ENCODE results near the gene LUZP2.

LUZP2 gene

DNA sequence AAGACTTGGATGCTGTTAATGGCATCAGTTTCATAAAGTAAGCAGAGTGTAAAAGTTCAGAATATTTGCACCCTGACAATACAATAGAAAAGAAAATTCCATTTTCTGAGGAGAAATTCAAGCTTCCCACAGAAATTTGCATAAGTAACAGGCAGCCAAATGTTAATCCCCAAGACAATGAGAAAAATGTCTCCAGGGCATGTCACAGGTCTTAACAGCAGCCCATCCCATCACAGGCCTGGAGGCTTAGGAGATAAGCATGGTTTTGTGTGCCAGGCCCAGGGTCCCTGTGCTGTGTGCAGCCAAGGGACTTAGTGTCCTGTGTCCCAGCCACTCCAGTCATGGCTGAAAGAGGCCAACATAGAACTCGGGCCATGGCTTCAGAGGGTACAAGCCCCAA is 347.6 kb downstream of the LUZP2 start:
- H3K4me3 ChIP-seq (ENCODE audit: control insufficient read depth, low read depth, low read length), result no peak overlapping the region
- TF ChIP-seq CTCF (IDR thresholded peaks at IDR 0.05; ENCODE audit: control insufficient read depth, insufficient read depth, low read depth, low read length, missing control alignments), result no peak
- DNase-seq (ENCODE audit: low read depth), result no peak

DNA sequence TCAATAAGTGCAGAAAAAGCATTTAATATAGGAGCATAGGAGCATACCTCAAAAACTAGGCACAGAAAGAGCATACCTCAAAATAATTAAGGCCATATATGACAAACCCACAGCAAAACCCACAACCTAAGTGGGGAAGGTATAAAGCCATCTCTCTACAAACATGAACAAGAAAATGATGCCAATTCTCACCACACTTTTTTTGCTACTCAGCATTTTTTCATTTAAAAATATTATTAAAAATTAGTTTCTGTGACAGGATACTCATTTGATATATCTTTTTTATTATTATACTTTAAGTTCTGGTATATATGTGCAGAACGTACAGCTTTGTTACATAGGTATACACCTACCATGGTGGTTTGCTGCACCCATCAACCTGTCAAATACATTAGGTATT is 352.0 kb downstream of the LUZP2 start:
- H3K4me3 ChIP-seq (ENCODE audit: control insufficient read depth, low read depth, low read length), result no peak overlapping the region
- DNase-seq (ENCODE audit: low read depth), result no peak
- no peak for TF ChIP-seq CTCF (IDR thresholded peaks at IDR 0.05; ENCODE audit: control insufficient read depth, insufficient read depth, low read depth, low read length, missing control alignments)

DNA sequence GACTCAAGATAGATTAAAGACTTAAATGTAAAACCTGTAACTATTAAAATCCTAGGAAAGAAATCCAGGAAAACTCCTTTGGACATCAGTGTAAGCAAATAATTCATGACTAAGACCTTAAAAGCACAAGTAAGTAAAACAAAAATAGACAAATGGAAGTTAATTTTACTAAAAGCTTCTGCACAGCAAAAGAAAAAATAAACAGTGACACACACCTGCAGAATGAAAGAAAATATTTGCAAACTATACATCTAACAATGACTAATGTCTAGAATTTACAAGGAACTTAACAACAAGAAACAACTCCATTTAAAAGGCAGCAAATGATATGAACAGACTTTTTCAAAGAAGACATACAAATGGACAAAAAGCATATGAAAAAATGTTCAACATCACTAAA is 359.1 kb downstream of the LUZP2 start:
- TF ChIP-seq CTCF (IDR thresholded peaks at IDR 0.05; ENCODE audit: control insufficient read depth, insufficient read depth, low read depth, low read length, missing control alignments), result no peak
- DNase-seq (ENCODE audit: low read depth), result no peak
- no peak overlapping the region for H3K4me3 ChIP-seq (ENCODE audit: control insufficient read depth, low read depth, low read length)

GRCh38 chr11:24859801-24860300 is 363.0 kb downstream of the LUZP2 start:
- no peak for DNase-seq (ENCODE audit: low read depth)
- no peak for TF ChIP-seq CTCF (IDR thresholded peaks at IDR 0.05; ENCODE audit: control insufficient read depth, insufficient read depth, low read depth, low read length, missing control alignments)
- no peak overlapping the region for H3K4me3 ChIP-seq (ENCODE audit: control insufficient read depth, low read depth, low read length)

DNA sequence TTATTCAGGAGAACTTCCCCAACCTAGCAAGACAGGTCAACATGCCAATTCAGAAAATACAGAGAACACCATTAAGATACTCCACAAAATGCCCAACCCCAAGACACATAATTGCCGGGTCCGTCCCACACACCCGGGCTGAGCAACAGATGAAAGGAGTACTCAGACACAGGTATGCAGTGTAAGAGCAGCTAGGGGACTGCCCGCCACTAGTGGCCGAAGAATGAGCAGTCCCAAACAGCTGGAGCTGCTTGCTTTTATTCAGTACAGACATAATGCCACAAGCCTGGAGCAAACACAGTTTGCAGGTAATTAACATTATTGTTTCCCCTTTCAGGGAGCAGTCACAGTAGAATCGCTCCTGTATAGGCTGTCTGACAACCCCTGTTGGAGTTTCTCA is 364.6 kb downstream of the LUZP2 start:
- TF ChIP-seq CTCF (IDR thresholded peaks at IDR 0.05; ENCODE audit: control insufficient read depth, insufficient read depth, low read depth, low read length, missing control alignments), result no peak
- DNase-seq (ENCODE audit: low read depth), result no peak
- H3K4me3 ChIP-seq (ENCODE audit: control insufficient read depth, low read depth, low read length), result no peak overlapping the region

DNA sequence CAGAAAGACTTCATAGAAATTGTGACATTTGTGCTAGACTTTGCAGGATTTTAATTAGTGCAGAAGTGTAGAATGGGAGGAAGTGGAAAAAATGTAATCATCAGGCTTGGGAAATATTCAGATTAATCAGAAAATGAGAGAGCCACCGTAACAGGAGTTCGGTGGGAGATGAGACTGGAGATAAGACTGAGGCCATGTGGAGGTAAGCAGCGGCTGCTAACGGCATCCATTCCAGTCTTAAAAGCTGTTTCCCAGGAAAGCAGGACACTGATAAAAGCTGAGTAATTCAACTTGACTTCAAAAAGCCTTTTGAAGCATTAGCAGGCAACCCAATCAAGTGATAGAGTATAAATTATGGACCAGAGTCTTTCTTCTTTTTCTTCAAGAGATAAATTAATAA is 369.9 kb downstream of the LUZP2 start:
- no peak for TF ChIP-seq CTCF (IDR thresholded peaks at IDR 0.05; ENCODE audit: control insufficient read depth, insufficient read depth, low read depth, low read length, missing control alignments)

DNA sequence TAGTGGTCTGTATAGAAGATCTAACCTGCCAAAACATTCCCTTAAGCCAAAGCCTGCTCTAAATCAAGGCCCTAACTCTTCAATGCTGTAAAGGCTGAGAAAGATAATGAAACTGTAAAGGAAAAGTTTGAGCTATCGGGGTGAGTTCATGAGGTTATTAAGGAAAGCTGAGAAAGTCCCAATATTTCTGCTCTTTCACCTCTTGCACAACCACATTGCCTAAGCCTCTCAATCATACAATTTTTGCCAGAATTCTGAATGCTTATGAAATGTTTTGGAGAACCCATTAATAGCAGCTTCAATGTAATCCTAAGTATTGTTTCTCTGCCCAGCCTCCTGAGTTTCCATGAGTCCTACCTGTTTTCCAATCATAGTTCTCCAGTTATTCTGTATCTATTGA is 373.2 kb downstream of the LUZP2 start:
- no peak overlapping the region for H3K4me3 ChIP-seq (ENCODE audit: control insufficient read depth, low read depth, low read length)
- no peak for DNase-seq (ENCODE audit: low read depth)
- TF ChIP-seq CTCF (IDR thresholded peaks at IDR 0.05; ENCODE audit: control insufficient read depth, insufficient read depth, low read depth, low read length, missing control alignments), result no peak

More for the DNA sequence above, 369.9 kb downstream of the LUZP2 start:
- H3K4me3 ChIP-seq (ENCODE audit: control insufficient read depth, low read depth, low read length), result no peak overlapping the region
- DNase-seq (ENCODE audit: low read depth), result no peak

Data from AG09309 (cell line).